HG03045 (cell line): ENCODE results near the gene BBLN.

Source experiments
- ATAC-seq: cut with Tn5 transposase; IDR thresholded peaks from one replicate; pipeline ENCODE4 v1.9.1; 2021; ENCODE audit warnings: mild to moderate bottlenecking, moderate library complexity; ENCODE audit not compliant: unreplicated experiment

BBLN gene

GRCh38 chr9:128144239-128145181 lies 15.6 kb upstream of the BBLN start:
- no peak for ATAC-seq

- no peak for ATAC-seq
These were observed 14.5 kb upstream of the BBLN start for GRCh38 chr9:128145536-128145935.

GRCh38 chr9:128145951-128146351 lies 14.1 kb upstream of the BBLN start:
- no peak for ATAC-seq

DNA sequence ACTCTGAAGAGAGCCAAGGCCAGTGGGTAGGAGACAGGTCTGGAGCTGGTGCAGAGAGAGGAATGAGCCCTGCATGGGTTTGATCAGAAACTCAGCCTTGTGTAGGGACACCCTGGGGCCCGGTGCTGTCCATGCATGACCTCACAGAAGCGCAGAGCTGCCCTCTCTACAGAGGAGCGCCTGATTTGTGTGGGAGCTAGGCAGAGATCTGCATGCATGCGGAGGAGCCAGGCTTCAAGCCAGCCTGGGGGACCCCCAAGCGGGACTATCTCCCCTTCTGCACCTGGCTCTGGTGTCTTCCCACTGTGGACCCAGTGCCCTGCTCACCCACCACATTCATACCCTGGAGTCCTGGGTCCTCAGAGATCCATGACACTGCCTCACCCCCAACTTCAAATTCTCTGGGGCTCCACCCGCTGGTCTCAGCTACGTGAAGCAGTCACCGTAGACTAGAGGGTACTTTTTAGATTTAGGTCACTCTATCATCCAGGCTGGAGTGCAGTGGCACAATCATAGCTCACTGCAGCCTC lies 13.4 kb upstream of the BBLN start:
- no peak for ATAC-seq

GRCh38 chr9:128148509-128149000 lies 11.5 kb upstream of the BBLN start:
- no peak for ATAC-seq

GRCh38 chr9:128149001-128149701 lies 10.9 kb upstream of the BBLN start, which contains the start of gene LCN2:
Gene LCN2 (plus strand): TSS chr9:128149453. CDS start chr9:128149526, 73 bp downstream.
- ATAC-seq = no peak

DNA sequence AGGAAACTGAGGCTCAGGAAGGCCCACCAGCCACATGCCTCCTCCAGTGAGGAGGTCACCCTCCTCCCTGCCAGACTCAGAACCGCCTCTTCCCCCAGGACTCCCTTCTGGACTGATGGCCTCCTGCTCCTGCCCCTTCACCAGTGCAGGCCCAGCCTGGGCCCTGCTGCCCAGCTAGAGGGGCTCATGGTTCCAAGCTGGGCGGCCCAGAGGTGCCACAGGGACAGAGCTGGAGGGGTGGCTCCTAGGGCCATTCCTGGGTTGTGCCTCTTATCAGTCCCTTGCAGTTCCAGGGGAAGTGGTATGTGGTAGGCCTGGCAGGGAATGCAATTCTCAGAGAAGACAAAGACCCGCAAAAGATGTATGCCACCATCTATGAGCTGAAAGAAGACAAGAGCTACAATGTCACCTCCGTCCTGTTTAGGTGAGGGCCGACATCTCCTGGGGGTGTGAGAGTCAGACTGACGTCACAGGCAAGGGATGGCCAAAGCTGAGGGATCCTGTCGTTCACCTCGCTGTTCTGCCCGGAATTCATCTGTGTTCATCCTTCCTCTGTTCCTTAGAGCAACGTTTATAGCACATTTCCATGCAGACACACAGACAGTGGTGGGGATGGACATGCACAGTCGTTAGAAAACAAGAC lies 10.0 kb upstream of the BBLN start:
- ATAC-seq = no peak

DNA sequence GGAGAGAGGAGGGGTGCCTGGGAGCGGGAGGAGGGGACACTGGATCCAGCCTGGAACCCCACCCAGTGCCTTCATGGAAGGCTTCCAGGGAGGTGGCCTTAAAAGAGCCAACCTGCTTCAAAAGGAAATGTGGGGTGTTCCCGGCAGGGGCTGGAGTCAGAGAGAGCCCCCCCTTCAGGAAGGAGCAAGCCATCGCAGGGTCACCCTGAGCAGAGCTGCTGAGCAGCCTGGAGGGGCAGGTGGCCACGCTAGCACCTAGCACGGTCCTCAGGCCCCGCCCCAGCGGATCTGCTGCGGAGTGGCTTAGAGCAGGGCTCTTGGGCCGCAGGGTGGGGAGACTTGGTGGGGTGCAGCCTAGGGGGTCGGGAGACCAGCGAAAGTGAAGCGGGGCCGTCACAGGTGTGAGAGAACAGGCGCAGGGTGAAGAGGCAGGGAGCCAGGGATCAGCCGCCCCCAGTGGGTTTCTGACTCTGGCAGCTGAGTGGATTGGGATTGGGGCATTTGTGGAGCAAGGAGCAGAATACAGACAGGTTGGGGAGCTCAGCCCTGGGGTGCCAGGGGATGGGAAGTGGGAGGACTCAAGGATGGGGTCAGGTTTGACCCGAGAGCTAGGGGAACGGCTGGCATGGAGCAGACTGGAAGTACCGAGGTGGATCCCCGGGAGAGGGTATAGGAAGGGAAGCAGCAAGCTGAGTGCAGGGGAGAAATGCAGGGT lies 9.3 kb upstream of the BBLN start:
- no peak for ATAC-seq

GRCh38 chr9:128151309-128152132 lies 8.5 kb upstream of the BBLN start:
- no peak for ATAC-seq

DNA sequence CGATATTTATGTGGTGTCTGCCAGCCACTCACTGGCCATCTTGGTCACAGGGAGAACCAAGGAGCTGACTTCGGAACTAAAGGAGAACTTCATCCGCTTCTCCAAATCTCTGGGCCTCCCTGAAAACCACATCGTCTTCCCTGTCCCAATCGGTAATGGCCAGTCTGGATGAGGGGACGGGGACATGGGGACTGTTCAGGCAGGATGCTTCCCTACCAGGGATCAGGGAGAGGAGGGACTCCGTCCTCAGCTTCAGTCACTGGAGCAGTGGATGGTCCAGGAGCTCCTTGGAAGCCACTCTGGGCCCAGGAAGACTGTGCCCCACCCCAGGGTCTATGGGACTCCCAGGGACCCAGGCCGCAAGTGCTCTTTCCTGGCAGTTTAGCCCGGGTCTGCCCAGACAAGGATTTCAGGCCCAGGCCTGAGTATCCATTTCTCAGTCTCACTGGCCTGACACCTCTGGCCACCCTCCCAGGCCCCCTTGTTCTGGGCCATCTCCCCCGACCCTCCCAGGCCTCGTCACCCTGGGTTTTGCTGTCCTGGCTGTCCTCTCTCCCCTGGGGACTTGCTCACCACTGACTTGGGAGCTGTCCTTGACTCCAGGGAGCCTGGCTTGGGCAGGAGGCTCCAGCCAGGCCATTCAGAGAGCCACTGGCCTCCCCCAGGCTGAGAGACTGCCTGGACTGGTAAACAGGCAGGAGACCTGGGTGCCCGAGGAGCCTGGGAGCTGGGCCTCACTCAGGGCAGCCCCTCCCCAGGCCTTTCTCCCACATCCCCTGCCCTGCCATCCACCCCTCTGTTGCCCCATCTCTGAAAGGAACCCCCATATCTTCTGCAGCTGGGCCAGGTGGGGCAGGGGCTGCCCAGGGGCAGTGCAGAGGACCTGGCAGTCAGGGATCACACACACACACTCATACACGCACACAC lies 7.7 kb upstream of the BBLN start:
- no peak for ATAC-seq

DNA sequence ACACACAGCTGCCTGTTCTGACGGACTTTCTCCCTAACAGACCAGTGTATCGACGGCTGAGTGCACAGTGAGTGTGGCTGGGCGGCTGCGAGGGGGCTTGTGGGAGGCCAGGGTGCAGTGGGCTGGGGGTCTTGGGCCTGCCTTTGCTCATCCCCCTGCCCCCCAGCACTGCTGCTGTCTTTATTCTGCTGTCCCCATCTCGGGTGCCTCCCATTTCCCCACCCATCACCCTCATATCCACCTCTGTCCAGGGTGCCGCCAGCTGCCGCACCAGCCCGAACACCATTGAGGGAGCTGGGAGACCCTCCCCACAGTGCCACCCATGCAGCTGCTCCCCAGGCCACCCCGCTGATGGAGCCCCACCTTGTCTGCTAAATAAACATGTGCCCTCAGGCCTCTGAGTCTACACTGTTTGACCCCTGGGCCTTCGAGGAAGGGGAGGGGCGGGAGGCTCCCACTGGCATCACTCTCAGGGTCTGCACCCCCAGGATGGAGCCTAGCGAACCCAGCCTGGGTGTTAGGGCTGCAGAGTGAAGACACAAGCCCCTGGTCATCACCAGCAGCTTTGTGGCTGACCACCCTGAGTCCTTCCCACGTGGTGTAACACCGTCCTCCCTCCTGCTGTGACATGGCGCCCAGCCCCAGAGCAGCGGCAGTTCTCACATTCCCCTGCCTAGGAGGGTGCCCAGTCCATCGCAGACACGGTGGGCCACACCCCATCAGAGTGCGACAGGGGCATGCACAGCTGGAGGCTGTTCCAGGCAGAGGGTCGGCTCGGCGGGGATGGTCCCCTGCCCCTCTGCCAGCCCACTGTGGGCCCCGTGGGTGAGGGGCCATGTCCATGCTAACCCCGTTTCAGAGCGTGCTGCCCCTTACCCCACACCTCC lies 6.8 kb upstream of the BBLN start:
- ATAC-seq = no peak

GRCh38 chr9:128153947-128154695 lies 5.9 kb upstream of the BBLN start:
- ATAC-seq = no peak

- no peak for ATAC-seq
These were observed 4.1 kb upstream of the BBLN start for GRCh38 chr9:128155736-128156500.

- no peak for ATAC-seq
These were observed 612 bp upstream of the BBLN start for GRCh38 chr9:128159522-128159783.

GRCh38 chr9:128160603-128160987 lies 530 bp downstream of the BBLN start:
- ATAC-seq = peak; percentile 8

DNA sequence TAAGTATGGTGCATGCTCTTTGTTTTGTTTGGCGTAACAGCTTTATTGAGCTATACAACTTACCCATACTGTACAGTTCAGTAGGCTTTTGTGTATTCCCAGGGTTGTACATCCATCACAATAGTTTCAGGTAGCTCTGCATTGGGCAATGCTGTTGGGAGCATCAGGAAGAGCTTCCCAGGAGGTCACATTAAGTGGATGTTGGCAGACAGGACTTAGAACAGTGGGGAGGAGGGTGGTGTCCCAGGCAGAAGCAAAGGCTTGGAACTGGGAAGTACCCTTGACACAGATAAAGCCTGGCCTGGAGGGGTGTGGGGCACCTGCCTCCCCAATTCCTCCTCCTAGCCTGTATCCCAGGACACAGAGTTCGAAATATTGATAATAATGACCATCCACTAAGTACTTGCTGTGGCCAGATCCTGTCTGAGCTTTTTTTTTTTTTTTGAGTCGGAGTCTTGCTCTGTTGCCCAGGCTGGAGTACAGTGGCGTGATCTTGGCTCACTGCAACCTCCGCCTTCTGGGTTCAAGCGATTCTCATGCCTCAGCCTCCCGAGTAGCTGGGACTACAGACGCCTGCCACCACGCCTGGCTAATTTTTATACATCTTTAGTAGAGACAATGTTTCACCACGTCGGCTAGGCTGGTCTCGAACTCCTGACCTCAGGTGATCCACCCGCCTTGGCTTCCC lies 1.3 kb downstream of the BBLN start:
- ATAC-seq = no peak
